ENCODE measurements around the gene GDF2.

The GDF2 gene

GRCh38 chr10:47333532-47333931, 11.3 kb downstream of the GDF2 start:
- DNase-seq (ENCODE audit: low read depth), result no peak

- no peak for DNase-seq (ENCODE audit: low read depth)
Observed at GRCh38 chr10:47334466-47335295, 12.4 kb downstream of the GDF2 start.

- DNase-seq (ENCODE audit: low read depth), result no peak
Observed at GRCh38 chr10:47335906-47336305, 13.7 kb downstream of the GDF2 start.

- no peak for DNase-seq (ENCODE audit: low read depth)
Observed at GRCh38 chr10:47336387-47337134, 14.3 kb downstream of the GDF2 start.

GRCh38 chr10:47337310-47337709, 15.1 kb downstream of the GDF2 start:
- DNase-seq (ENCODE audit: low read depth), result no peak

GRCh38 chr10:47339186-47339735, 17.0 kb downstream of the GDF2 start:
- DNase-seq (ENCODE audit: low read depth), result no peak

- DNase-seq (ENCODE audit: low read depth), result no peak
Observed at GRCh38 chr10:47339759-47340607, 17.7 kb downstream of the GDF2 start.

- DNase-seq (ENCODE audit: low read depth), result no peak
Observed at GRCh38 chr10:47340608-47341170, 18.4 kb downstream of the GDF2 start.

GRCh38 chr10:47344996-47345870, 23.0 kb downstream of the GDF2 start:
- no peak for DNase-seq (ENCODE audit: low read depth)

GRCh38 chr10:47346581-47347302, 24.5 kb downstream of the GDF2 start:
- no peak for DNase-seq (ENCODE audit: low read depth)

- DNase-seq (ENCODE audit: low read depth), result no peak
Observed at GRCh38 chr10:47347303-47347675, 25.0 kb downstream of the GDF2 start.

- DNase-seq (ENCODE audit: low read depth), result no peak
Observed at GRCh38 chr10:47348138-47348651, 25.9 kb downstream of the GDF2 start, which contains the start of gene RBP3. Gene RBP3, plus strand, starts transcription at chr10:47348363. Its CDS starts 122 bp downstream, at chr10:47348485.

- DNase-seq (ENCODE audit: low read depth), result no peak
Observed at GRCh38 chr10:47348661-47349470, 26.6 kb downstream of the GDF2 start.

GRCh38 chr10:47349516-47349915, 27.3 kb downstream of the GDF2 start:
- DNase-seq (ENCODE audit: low read depth), result no peak

GRCh38 chr10:47349941-47350371, 27.7 kb downstream of the GDF2 start:
- no peak for DNase-seq (ENCODE audit: low read depth)

GRCh38 chr10:47350671-47351640, 28.7 kb downstream of the GDF2 start:
- DNase-seq (ENCODE audit: low read depth), result no peak
